HCT116 (cell line): ENCODE data around the gene DCTN1. TPM values are rescaled to one million over a fixed set of nuclear protein-coding genes. Genes with fewer than 3 reads are reported as not detected.

Experiments used
- ATAC-seq: fragments of 200-7000 bp; cut with Tn5 transposase; 2 replicates; pipeline ENCODE4 v1.9.1; 2020; ENCODE audit warnings: mild to moderate bottlenecking, moderate library complexity
- BruUV-seq: library from RNA; stranded (reverse); fragments of 400-500 nt; replicated peaks from 2 replicates; lab custom pipeline; 2021; lab: Mats Ljungman, UMichigan
- CTCF ChIA-PET: fragments of 300-600 bp; sonication (Branson Sonifier 250); formaldehyde crosslinking; loops from one replicate; lab custom pipeline; 2021; ENCODE audit warnings: antibody characterized with exemption; lab: Charles Lee
- POLR2A ChIA-PET: fragments of 300-600, 350-600 bp; sonication (Branson Sonifier 250); formaldehyde crosslinking; loops from one replicate; lab custom pipeline; 2021; ENCODE audit warnings: antibody characterized with exemption; lab: Charles Lee
- RAD21 ChIA-PET, 2 experiments: fragments of 300-600 bp; sonication (Branson Sonifier 250); formaldehyde crosslinking; loops; one replicate each; lab custom pipeline; 2023; ENCODE audit warnings: low total read pairs in 2 of 2; ENCODE audit not compliant: uncharacterized antibody in 2 of 2, unreplicated experiment in 2 of 2, low non-redundant PET in 1 of 2; lab: Charles Lee
- DNase-seq: peaks from one replicate; pipeline ENCODE4 v3.0.0-alpha.2; 2010; ENCODE audit warnings: low read depth, low spot score
- H2AFZ ChIP-seq: fragments of 200-600 bp; shearing (Covaris generic), sonication (generic); 2 replicates; pipeline ENCODE4 v1.6.1; 2017; ENCODE audit warnings: low read depth, mixed run types, mixed read lengths, antibody characterized with exemption, low read length; ENCODE audit not compliant: poor library complexity, severe bottlenecking
- H3K27ac ChIP-seq: 2 replicates; pipeline ENCODE4 v1.5.1; 2012; ENCODE audit warnings: low read depth, low read length
- H3K27me3 ChIP-seq: fragments of 200-600 bp; sonication (generic); 2 replicates; pipeline ENCODE4 v1.6.1; 2016; ENCODE audit warnings: mixed run types, low read length, mixed read lengths; ENCODE audit not compliant: insufficient read depth
- H3K36me3 ChIP-seq, 2 experiments: fragments of 200-500 bp in 1 of 2; fragments of 200-600 bp in 1 of 2; sonication (Bioruptor generic) in 1 of 2; sonication (generic) in 1 of 2; 2 replicates each; pipeline versions ENCODE4 v1.5.1 to v1.6.1; 2014 to 2016; ENCODE audit warnings: low read length in 2 of 2, inconsistent platforms in 1 of 2, mixed read lengths in 1 of 2, mixed run types in 1 of 2; ENCODE audit not compliant: insufficient read depth in 2 of 2, control insufficient read depth in 1 of 2
- H3K4me1 ChIP-seq, 2 experiments: fragments of 200-600 bp in 1 of 2; sonication (generic) in 1 of 2; 2 replicates each; pipeline versions ENCODE4 v1.5.1 to v1.6.1; 2012 to 2017; ENCODE audit warnings: low read length in 2 of 2, inconsistent platforms in 1 of 2, mild to moderate bottlenecking in 1 of 2, mixed read lengths in 1 of 2, mixed run types in 1 of 2, moderate library complexity in 1 of 2; ENCODE audit not compliant: insufficient read depth in 2 of 2, control insufficient read depth in 1 of 2
- H3K4me2 ChIP-seq: fragments of 200-600 bp; sonication (generic); 2 replicates; pipeline ENCODE4 v1.6.1; 2017; ENCODE audit warnings: mixed run types, low read length, mixed read lengths
- H3K4me3 ChIP-seq, 2 experiments: fragments of 200-600 bp in 1 of 2; sonication (generic) in 1 of 2; replicated peaks in 1 of 2; 2 replicates each; pipeline ENCODE4 v1.5.1; 2011 to 2016; ENCODE audit warnings: low read length in 2 of 2, control low read depth in 1 of 2, low read depth in 1 of 2, mild to moderate bottlenecking in 1 of 2, mixed read lengths in 1 of 2, mixed run types in 1 of 2
- H3K79me2 ChIP-seq: fragments of 200-600 bp; sonication (generic); 2 replicates; pipeline ENCODE4 v1.6.1; 2017; ENCODE audit warnings: mild to moderate bottlenecking, mixed run types, low read length, moderate library complexity, mixed read lengths; ENCODE audit not compliant: insufficient read depth
- H3K9ac ChIP-seq: fragments of 200-600 bp; sonication (generic); 2 replicates; pipeline ENCODE4 v1.6.1; 2016; ENCODE audit warnings: low read length, mixed read lengths
- H3K9me2 ChIP-seq: fragments of 200-600 bp; sonication (generic), shearing (Covaris generic); 2 replicates; pipeline ENCODE4 v1.6.1; 2017; ENCODE audit warnings: mixed run types, mild to moderate bottlenecking, moderate library complexity; ENCODE audit not compliant: insufficient read depth
- H3K9me3 ChIP-seq, 2 experiments: fragments of 200-500 bp in 1 of 2; fragments of 200-600 bp in 1 of 2; sonication (Bioruptor generic) in 1 of 2; sonication (generic) in 1 of 2; 2 replicates each; pipeline ENCODE4 v1.6.1; 2014 to 2017; ENCODE audit warnings: low read length in 2 of 2, mixed read lengths in 2 of 2, inconsistent platforms in 1 of 2, low read depth in 1 of 2, mild to moderate bottlenecking in 1 of 2, mixed run types in 1 of 2, moderate library complexity in 1 of 2; ENCODE audit not compliant: control insufficient read depth in 1 of 2, insufficient read depth in 1 of 2
- H4K20me1 ChIP-seq: fragments of 200-600 bp; sonication (generic), shearing (Covaris generic); 2 replicates; pipeline ENCODE4 v1.6.1; 2017; ENCODE audit warnings: mixed run types, mild to moderate bottlenecking, moderate library complexity; ENCODE audit not compliant: insufficient read depth
- CBX3 ChIP-seq: IDR thresholded peaks from 2 replicates; pipeline ENCODE4 v1.6.1; 2012; ENCODE audit warnings: low read depth
- EGR1 ChIP-seq: IDR thresholded peaks from 2 replicates; pipeline ENCODE4 v1.6.1; 2012; ENCODE audit warnings: low read depth
- ELF1 ChIP-seq: IDR thresholded peaks from 2 replicates; pipeline ENCODE4 v1.6.1; 2012; ENCODE audit warnings: low read depth, borderline replicate concordance
- EZH2 ChIP-seq: fragments of 200-600 bp; sonication (generic); IDR thresholded peaks from 2 replicates; pipeline ENCODE4 v1.6.1; 2017; ENCODE audit warnings: antibody characterized with exemption, mixed run types
- MAX ChIP-seq: IDR thresholded peaks from 2 replicates; pipeline ENCODE4 v1.6.1; 2012
- POLR2A ChIP-seq: IDR thresholded peaks from 2 replicates; pipeline ENCODE4 v1.7.0; 2011; ENCODE audit warnings: borderline replicate concordance; ENCODE audit not compliant: insufficient read depth, insufficient read length; ENCODE audit errors: extremely low read depth
- POLR2AphosphoS5 ChIP-seq: IDR thresholded peaks from 2 replicates; pipeline ENCODE4 v1.6.1; 2011; ENCODE audit warnings: mild to moderate bottlenecking, low read depth, low read length, moderate library complexity
- REST ChIP-seq: IDR thresholded peaks from 2 replicates; pipeline ENCODE4 v1.6.1; 2012; ENCODE audit warnings: low read depth
- SIN3A ChIP-seq: IDR thresholded peaks from 2 replicates; pipeline ENCODE4 v1.6.1; 2012; ENCODE audit warnings: low read depth
- SP1 ChIP-seq: IDR thresholded peaks from 2 replicates; pipeline ENCODE4 v1.6.1; 2012; ENCODE audit warnings: low read depth
- YY1 ChIP-seq: IDR thresholded peaks from 2 replicates; pipeline ENCODE4 v1.6.1; 2011; ENCODE audit warnings: low read length, low read depth, moderate library complexity, mild to moderate bottlenecking; ENCODE audit not compliant: insufficient replicate concordance; ENCODE audit errors: extremely low read depth
- ZFX ChIP-seq: fragments of 450-650 bp; IDR thresholded peaks from 2 replicates; pipeline ENCODE4 v1.6.1; 2017
- ZNF274 ChIP-seq: fragments of 200-500 bp; sonication (Bioruptor generic); IDR thresholded peaks from 2 replicates; pipeline ENCODE4 v1.6.1; 2014; ENCODE audit warnings: mild to moderate bottlenecking, low read depth, low read length, inconsistent platforms
- intact Hi-C: fragments of 100-400 bp; cut with micrococcal nuclease; formaldehyde crosslinking; loops from 2 replicates; pipeline ENCODE4 v1.10.0; 2022
- total RNA-seq: library from RNA; stranded (reverse); gene quantifications from one replicate; pipeline ENCODE4 v1.2.1, GENCODE V29; 2021; ENCODE audit not compliant: unreplicated experiment

Gene DCTN1
- total RNA-seq, 1 experiment from 2014 or later, result 129 TPM

GRCh38 chr2:74327199-74327598, 52.9 kb downstream of the DCTN1 start:
- CTCF ChIA-PET, result interaction anchor here (5.7 kb wide), 1 partner anchor 8 kb away, joined by 45 read pairs; no protein-coding TSS in a partner anchor
- RAD21 ChIA-PET, result interaction anchor here in 1 of 2 experiments (0.6 kb wide), 1 partner anchor 25 kb away, joined by 3 read pairs; no protein-coding TSS in a partner anchor

More at GRCh38 chr2:74327199-74327598, 52.9 kb downstream of the DCTN1 start:
- H3K4me3 ChIP-seq, result no peak overlapping the region
- ATAC-seq (no peak), DNase-seq (no peak)
- no peaks in the 10 kb centered on the region for H3K4me1 ChIP-seq
- BruUV-seq, result no TSS peak
- no peaks in the 10 kb centered on the region for H3K36me3 ChIP-seq
- H2AFZ ChIP-seq, result no peak overlapping the region
- no peaks in the 10 kb centered on the region for H3K79me2 ChIP-seq
- POLR2A ChIA-PET, result no interaction called here
- H3K9me2 ChIP-seq, result no peaks in the 10 kb centered on the region
- H3K27me3 ChIP-seq, result no peaks in the 10 kb centered on the region
- intact Hi-C loops, result no loop called here
- no peak overlapping the region for H3K27ac ChIP-seq
- no peak overlapping the region for H3K9ac ChIP-seq
- TF ChIP-seq EZH2, result no peak
- TF ChIP-seq REST, result no peak
- no peak for TF ChIP-seq EGR1
- no peak for TF ChIP-seq YY1
- TF ChIP-seq ZNF274, result no peak
- TF ChIP-seq SIN3A, result no peak
- TF ChIP-seq POLR2A, result no peak
- no peak for TF ChIP-seq MAX
- no peak for TF ChIP-seq SP1
- no peak for TF ChIP-seq CBX3
- TF ChIP-seq ZFX, result no peak
- no peak for TF ChIP-seq POLR2AphosphoS5
- TF ChIP-seq ELF1, result no peak
- TF ChIP-seq, all 23 proteins: peak for 0
- no peaks in the 10 kb centered on the region for H3K9me3 ChIP-seq
- H4K20me1 ChIP-seq, result no peaks in the 10 kb centered on the region
- H3K4me2 ChIP-seq, result no peak overlapping the region
